Osteocyte (in vitro differentiated cells): ENCODE data around the gene VTCN1. TPM values are rescaled to one million over a fixed set of nuclear protein-coding genes. Genes with fewer than 3 reads are reported as not detected.

Source experiments
- DNase-seq: peaks from one replicate; pipeline ENCODE4 v3.0.0; 2021; ENCODE audit warnings: mixed read lengths; ENCODE audit not compliant: unreplicated experiment; ENCODE audit errors: extremely low spot score
- H3K27ac Mint-ChIP-seq: one replicate; pipeline ENCODE4 v1.8.0; 2021; ENCODE audit warnings: mild to moderate bottlenecking, mixed read lengths; ENCODE audit not compliant: unreplicated experiment
- H3K27me3 Mint-ChIP-seq: one replicate; pipeline ENCODE4 v1.8.0; 2021; ENCODE audit warnings: mixed read lengths; ENCODE audit not compliant: unreplicated experiment
- H3K36me3 Mint-ChIP-seq: one replicate; pipeline ENCODE4 v1.8.0; 2021; ENCODE audit warnings: mixed read lengths; ENCODE audit not compliant: unreplicated experiment
- H3K4me1 Mint-ChIP-seq: one replicate; pipeline ENCODE4 v1.8.0; 2021; ENCODE audit warnings: mixed read lengths; ENCODE audit not compliant: unreplicated experiment
- H3K4me3 Mint-ChIP-seq: one replicate; pipeline ENCODE4 v1.8.0; 2021; ENCODE audit warnings: mild to moderate bottlenecking, moderate library complexity, mixed read lengths; ENCODE audit not compliant: unreplicated experiment
- H3K9me3 Mint-ChIP-seq: one replicate; pipeline ENCODE4 v1.8.0; 2021; ENCODE audit warnings: mixed read lengths; ENCODE audit not compliant: unreplicated experiment
- total RNA-seq: library from RNA; stranded (reverse); gene quantifications from 2 replicates; pipeline ENCODE4 v1.2.1, GENCODE V29; 2021
- TF ChIP-seq, protein P1 (sequence below): fragments of 200-600 bp; sonication (generic); IDR thresholded peaks from 2 replicates; pipeline ENCODE4 v1.5.0; 2021; ENCODE audit warnings: antibody characterized with exemption, mild to moderate bottlenecking, moderate library complexity

The VTCN1 gene
- total RNA-seq, 1 donor from 2014 or later, result not detected

DNA sequence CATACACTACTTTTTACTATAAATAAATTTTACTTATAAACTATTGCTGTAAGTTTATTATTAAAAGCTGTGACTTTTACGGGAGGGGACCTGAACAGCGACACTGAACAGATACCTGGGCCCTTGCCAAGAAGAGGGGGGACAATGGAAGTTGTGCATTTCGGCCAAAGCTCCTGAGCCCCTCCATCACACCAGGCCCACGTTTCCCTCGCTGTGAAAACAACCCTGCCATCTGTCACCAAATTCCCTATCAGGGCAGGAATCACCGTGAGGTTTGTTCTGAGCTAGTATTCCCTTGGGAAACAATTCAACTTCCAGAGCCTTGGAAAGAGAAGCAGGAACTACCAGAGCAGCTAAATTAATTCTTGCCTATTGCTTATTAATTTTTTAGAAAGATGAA is 37.0 kb downstream of the VTCN1 start:
- H3K4me3 Mint-ChIP-seq, result no peak overlapping the region
- H3K27ac Mint-ChIP-seq, result no peak overlapping the region
- no peaks in the 10 kb centered on the region for H3K36me3 Mint-ChIP-seq
- peaks cover 2% of the 10 kb centered on the region for H3K4me1 Mint-ChIP-seq
- TF ChIP-seq, protein P1, sequence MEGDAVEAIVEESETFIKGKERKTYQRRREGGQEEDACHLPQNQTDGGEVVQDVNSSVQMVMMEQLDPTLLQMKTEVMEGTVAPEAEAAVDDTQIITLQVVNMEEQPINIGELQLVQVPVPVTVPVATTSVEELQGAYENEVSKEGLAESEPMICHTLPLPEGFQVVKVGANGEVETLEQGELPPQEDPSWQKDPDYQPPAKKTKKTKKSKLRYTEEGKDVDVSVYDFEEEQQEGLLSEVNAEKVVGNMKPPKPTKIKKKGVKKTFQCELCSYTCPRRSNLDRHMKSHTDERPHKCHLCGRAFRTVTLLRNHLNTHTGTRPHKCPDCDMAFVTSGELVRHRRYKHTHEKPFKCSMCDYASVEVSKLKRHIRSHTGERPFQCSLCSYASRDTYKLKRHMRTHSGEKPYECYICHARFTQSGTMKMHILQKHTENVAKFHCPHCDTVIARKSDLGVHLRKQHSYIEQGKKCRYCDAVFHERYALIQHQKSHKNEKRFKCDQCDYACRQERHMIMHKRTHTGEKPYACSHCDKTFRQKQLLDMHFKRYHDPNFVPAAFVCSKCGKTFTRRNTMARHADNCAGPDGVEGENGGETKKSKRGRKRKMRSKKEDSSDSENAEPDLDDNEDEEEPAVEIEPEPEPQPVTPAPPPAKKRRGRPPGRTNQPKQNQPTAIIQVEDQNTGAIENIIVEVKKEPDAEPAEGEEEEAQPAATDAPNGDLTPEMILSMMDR, result no peak
- H3K9me3 Mint-ChIP-seq, result no peaks in the 10 kb centered on the region
- no peak for DNase-seq
- no peaks in the 10 kb centered on the region for H3K27me3 Mint-ChIP-seq

DNA sequence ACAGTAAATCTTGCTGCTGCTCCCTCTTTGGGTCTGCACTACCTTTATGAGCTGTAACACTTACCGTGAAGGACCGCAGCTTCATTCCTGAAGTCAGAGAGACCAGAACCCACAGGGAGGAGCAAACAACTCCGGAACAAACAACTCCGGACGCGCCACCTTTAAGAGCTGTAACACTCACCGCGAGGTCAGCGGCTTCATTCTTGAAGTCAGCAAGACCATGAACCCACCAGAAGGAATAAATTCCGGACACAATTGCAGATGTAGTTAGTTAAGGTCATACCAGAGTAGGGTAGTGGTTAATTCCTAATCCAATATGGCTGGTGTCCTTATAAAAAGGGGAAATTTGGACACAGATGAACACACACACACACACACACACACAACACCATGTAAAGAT is 37.7 kb downstream of the VTCN1 start:
- H3K27me3 Mint-ChIP-seq, result no peaks in the 10 kb centered on the region
- no peak overlapping the region for H3K4me3 Mint-ChIP-seq
- H3K36me3 Mint-ChIP-seq, result no peaks in the 10 kb centered on the region
- peaks cover 2% of the 10 kb centered on the region for H3K4me1 Mint-ChIP-seq
- TF ChIP-seq, protein P1, result no peak
- H3K27ac Mint-ChIP-seq, result no peak overlapping the region
- no peak for DNase-seq
- no peaks in the 10 kb centered on the region for H3K9me3 Mint-ChIP-seq

DNA sequence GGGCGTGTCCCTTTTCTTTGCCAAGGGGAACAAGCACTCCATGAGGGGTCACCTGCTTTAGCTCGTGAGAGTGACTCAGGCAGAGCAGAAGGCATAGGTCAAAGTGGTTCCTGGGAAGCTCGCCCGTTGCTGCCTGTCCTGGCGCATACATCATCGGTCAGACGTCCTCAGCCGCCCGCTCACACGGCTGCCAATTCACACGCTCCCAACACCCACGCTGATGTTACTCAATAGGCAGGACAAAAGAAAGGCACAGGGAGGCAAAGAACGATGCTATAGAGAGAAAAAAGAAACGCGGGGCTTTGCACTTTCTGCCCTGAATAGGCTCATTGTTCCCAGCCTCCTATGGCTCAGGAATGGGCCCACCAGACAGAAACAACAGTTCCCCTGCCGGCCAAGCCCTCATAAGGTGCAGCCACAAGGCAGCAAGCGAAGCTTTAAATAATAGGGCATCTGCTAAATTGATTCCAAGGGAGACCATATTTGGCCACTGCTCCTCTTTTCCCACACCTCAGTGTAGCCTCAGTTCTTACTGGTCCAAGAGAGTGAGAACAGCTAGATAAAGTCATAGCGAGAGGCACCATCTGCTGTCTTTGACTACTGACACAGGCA is 38.7 kb downstream of the VTCN1 start:
- TF ChIP-seq, protein P1, result no peak
- H3K4me1 Mint-ChIP-seq, result peaks cover 2% of the 10 kb centered on the region
- H3K9me3 Mint-ChIP-seq, result no peaks in the 10 kb centered on the region
- no peaks in the 10 kb centered on the region for H3K36me3 Mint-ChIP-seq
- H3K4me3 Mint-ChIP-seq, result no peak overlapping the region
- no peaks in the 10 kb centered on the region for H3K27me3 Mint-ChIP-seq
- no peak overlapping the region for H3K27ac Mint-ChIP-seq
- no peak for DNase-seq

DNA sequence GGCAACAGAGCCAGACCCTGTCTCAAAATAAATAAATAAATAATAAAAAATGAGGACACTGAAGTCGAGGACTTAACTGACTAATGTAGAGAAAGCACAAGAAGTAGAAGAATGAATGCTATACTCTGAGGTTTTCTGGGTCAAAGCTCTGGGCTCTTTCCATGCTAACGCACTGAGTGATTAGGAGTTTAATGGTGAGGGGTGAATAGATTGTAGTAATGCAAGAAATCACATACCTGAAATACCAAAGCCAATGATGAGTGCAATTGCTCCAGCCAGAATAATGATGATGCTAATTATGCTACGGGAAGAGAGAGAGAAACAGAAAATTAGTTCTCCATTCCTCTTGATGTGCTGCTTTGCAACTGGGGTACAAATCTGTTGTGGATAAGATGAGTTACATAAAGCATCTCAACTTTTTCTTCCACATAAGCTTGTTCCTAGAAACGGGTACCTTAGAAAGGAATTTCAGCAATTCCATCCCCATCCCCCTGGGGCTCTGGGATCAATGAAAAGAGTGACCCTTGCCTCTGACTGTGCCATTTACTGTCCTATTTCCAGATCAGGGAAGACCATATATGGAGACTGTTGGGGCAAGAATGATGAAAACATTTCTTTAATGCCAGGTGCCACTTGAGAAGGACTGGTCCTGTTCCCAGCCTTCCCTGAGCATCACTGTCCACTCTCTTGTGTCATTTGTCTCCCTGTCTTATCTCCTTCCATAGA is 40.7 kb downstream of the VTCN1 start:
- peaks cover 2% of the 10 kb centered on the region for H3K4me1 Mint-ChIP-seq
- H3K36me3 Mint-ChIP-seq, result no peaks in the 10 kb centered on the region
- TF ChIP-seq, protein P1, result no peak
- H3K27ac Mint-ChIP-seq, result no peak overlapping the region
- H3K4me3 Mint-ChIP-seq, result no peak overlapping the region
- H3K27me3 Mint-ChIP-seq, result no peaks in the 10 kb centered on the region
- DNase-seq, result no peak
- no peaks in the 10 kb centered on the region for H3K9me3 Mint-ChIP-seq

DNA sequence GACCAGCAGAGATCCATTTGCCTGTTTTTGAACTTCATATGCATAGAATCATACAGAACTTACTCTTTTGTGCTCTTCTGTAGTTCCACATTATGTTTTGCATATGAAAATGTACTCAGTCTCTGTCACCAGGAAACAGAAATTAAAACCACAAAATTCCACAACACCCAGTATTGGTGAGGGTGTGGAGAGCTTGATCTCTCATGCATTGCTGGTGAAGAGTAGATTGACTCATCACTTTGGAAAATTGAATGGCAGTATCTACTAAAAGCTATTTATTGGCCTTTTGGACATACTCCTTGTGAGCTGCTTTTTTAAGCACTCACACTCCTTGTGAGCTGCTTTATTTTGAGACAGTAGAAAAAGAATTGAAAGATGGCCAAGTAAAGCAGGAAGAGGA is 43.3 kb downstream of the VTCN1 start:
- DNase-seq, result no peak
- H3K27ac Mint-ChIP-seq, result no peak overlapping the region
- no peaks in the 10 kb centered on the region for H3K9me3 Mint-ChIP-seq
- H3K4me1 Mint-ChIP-seq, result peaks cover 2% of the 10 kb centered on the region
- no peak overlapping the region for H3K4me3 Mint-ChIP-seq
- H3K27me3 Mint-ChIP-seq, result no peaks in the 10 kb centered on the region
- H3K36me3 Mint-ChIP-seq, result no peaks in the 10 kb centered on the region
- TF ChIP-seq, protein P1, result no peak
